H1 (cell line): ENCODE results near the gene FGL2. TPM values are rescaled to one million over a fixed set of nuclear protein-coding genes. Genes with fewer than 3 reads are reported as not detected.

ENCODE experiments used
- CTCF ChIA-PET: fragments of 300-600 bp; sonication (Branson Sonifier 250); formaldehyde crosslinking; loops from one replicate; lab custom pipeline; 2021; ENCODE audit not compliant: partially characterized antibody; lab: Charles Lee
- POLR2A ChIA-PET: fragments of 300-600 bp; sonication (Branson Sonifier 250); formaldehyde crosslinking; loops from one replicate; lab custom pipeline; 2021; ENCODE audit warnings: inconsistent platforms; ENCODE audit not compliant: partially characterized antibody; lab: Charles Lee
- DNase-seq, 2 experiments: peaks; one replicate each; pipeline versions ENCODE4 v3.0.0 to v3.0.0-alpha.2; 2010 to 2022; ENCODE audit warnings: low spot score in 2 of 2, low read depth in 1 of 2, mixed read lengths in 1 of 2
- FAIRE-seq: peaks from 2 replicates; lab custom pipeline; 2011; peaks lifted over from hg19 to GRCh38; lab: Jason Lieb, UNC
- H2AFZ ChIP-seq: 2 replicates; pipeline ENCODE4 v1.8.1; 2012; ENCODE audit warnings: low read length, inconsistent platforms
- H2AK5ac ChIP-seq: 2 replicates; pipeline ENCODE4 v1.6.1; 2013; ENCODE audit warnings: low read depth, low read length
- H2BK120ac ChIP-seq: replicated peaks from 2 replicates; pipeline ENCODE3; 2013; ENCODE audit warnings: low read depth, low read length, inconsistent platforms
- H2BK12ac ChIP-seq: 2 replicates; pipeline ENCODE4 v1.6.1; 2013; ENCODE audit warnings: low read depth, low read length
- H2BK15ac ChIP-seq: 2 replicates; pipeline ENCODE4 v1.6.1; 2013; ENCODE audit warnings: low read length
- H2BK20ac ChIP-seq: 2 replicates; pipeline ENCODE4 v1.6.1; 2013; ENCODE audit warnings: low read length
- H2BK5ac ChIP-seq: 2 replicates; pipeline ENCODE4 v1.6.1; 2013; ENCODE audit warnings: low read depth, low read length
- H3K14ac ChIP-seq: 2 replicates; pipeline ENCODE4 v1.6.1; 2013; ENCODE audit warnings: inconsistent platforms; ENCODE audit not compliant: insufficient read length
- H3K18ac ChIP-seq: 2 replicates; pipeline ENCODE4 v1.6.1; 2013; ENCODE audit warnings: low read length; ENCODE audit errors: extremely low read depth
- H3K23ac ChIP-seq: 2 replicates; pipeline ENCODE4 v1.6.1; 2013; ENCODE audit warnings: inconsistent platforms; ENCODE audit not compliant: insufficient read length
- H3K23me2 ChIP-seq: 2 replicates; pipeline ENCODE4 v1.6.1; 2013; ENCODE audit warnings: low read depth, low read length
- H3K27ac ChIP-seq: 2 replicates; pipeline ENCODE4 v1.6.1; 2011; ENCODE audit warnings: low read depth, low read length, inconsistent platforms
- H3K27me3 ChIP-seq, 4 experiments: replicated peaks in 1 of 4; 1 replicate in 1 of 4; 2 replicates in 3 of 4; pipeline versions ENCODE4 v1.6.1 to v1.8.1; 2011 to 2013; ENCODE audit warnings: low read length in 3 of 4, mild to moderate bottlenecking in 3 of 4, inconsistent platforms in 2 of 4, mixed read lengths in 2 of 4, moderate library complexity in 1 of 4; ENCODE audit not compliant: control insufficient read depth in 3 of 4, insufficient read depth in 3 of 4; ENCODE audit errors: extremely low read depth in 1 of 4
- H3K36me3 ChIP-seq, 4 experiments: 2 replicates each; pipeline versions ENCODE4 v1.6.1 to v1.8.1; 2011 to 2013; ENCODE audit warnings: mild to moderate bottlenecking in 4 of 4, low read length in 3 of 4, moderate library complexity in 2 of 4, control low read depth in 1 of 4, inconsistent platforms in 1 of 4; ENCODE audit not compliant: insufficient read depth in 4 of 4, control insufficient read depth in 2 of 4
- H3K4ac ChIP-seq: replicated peaks from 2 replicates; pipeline ENCODE3; 2013; ENCODE audit warnings: low read length, low read depth, mixed read lengths, inconsistent platforms; ENCODE audit not compliant: insufficient read length
- H3K4me1 ChIP-seq, 4 experiments: replicated peaks in 1 of 4; 1 replicate in 1 of 4; 2 replicates in 3 of 4; pipeline versions ENCODE4 v1.6.1 to v1.8.1; 2011 to 2013; ENCODE audit warnings: low read length in 3 of 4, inconsistent platforms in 2 of 4, mixed read lengths in 1 of 4; ENCODE audit not compliant: insufficient read depth in 4 of 4, control insufficient read depth in 3 of 4
- H3K4me2 ChIP-seq, 2 experiments: 2 replicates each; pipeline versions ENCODE4 v1.6.1 to v1.8.1; 2011 to 2013; ENCODE audit warnings: low read depth in 2 of 2, low read length in 2 of 2, control low read depth in 1 of 2, inconsistent platforms in 1 of 2, mild to moderate bottlenecking in 1 of 2; ENCODE audit not compliant: insufficient read depth in 1 of 2
- H3K4me3 ChIP-seq, 4 experiments: fragments of 200-600, 300-600 bp in 1 of 4; sonication (generic), shearing (Covaris generic), sonication (Bioruptor Twin) in 1 of 4; 2 replicates each; pipeline versions ENCODE4 v1.5.1 to v1.8.1; 2011 to 2016; ENCODE audit warnings: low read length in 4 of 4, low read depth in 3 of 4, control low read depth in 2 of 4, inconsistent platforms in 2 of 4, mild to moderate bottlenecking in 2 of 4, mixed read lengths in 1 of 4, moderate library complexity in 1 of 4; ENCODE audit not compliant: insufficient read depth in 2 of 4; ENCODE audit errors: extremely low read depth in 1 of 4
- H3K56ac ChIP-seq: replicated peaks from 2 replicates; pipeline ENCODE3; 2013; ENCODE audit warnings: low read depth, mild to moderate bottlenecking, mixed read lengths, low read length, inconsistent platforms; ENCODE audit not compliant: insufficient read length
- H3K79me1 ChIP-seq: 2 replicates; pipeline ENCODE4 v1.6.1; 2013; ENCODE audit warnings: low read depth, low read length, control low read depth
- H3K79me2 ChIP-seq, 2 experiments: 2 replicates each; pipeline versions ENCODE4 v1.6.1 to v1.8.1; 2012 to 2013; ENCODE audit warnings: low read length in 2 of 2, mild to moderate bottlenecking in 2 of 2, inconsistent platforms in 1 of 2; ENCODE audit not compliant: insufficient read depth in 2 of 2, control insufficient read depth in 1 of 2
- H3K9ac ChIP-seq, 4 experiments: replicated peaks in 1 of 4; 1 replicate in 1 of 4; 2 replicates in 3 of 4; pipeline versions ENCODE4 v1.6.1 to v1.8.1; 2011 to 2013; ENCODE audit warnings: low read depth in 3 of 4, low read length in 3 of 4, control low read depth in 2 of 4, mild to moderate bottlenecking in 2 of 4, moderate library complexity in 2 of 4, inconsistent platforms in 1 of 4; ENCODE audit errors: extremely low read depth in 1 of 4
- H3K9me3 ChIP-seq, 2 experiments: 2 replicates each; pipeline versions ENCODE4 v1.6.1 to v1.8.1; 2012 to 2013; ENCODE audit warnings: mild to moderate bottlenecking in 2 of 2, moderate library complexity in 2 of 2, control low read depth in 1 of 2, inconsistent platforms in 1 of 2, low read depth in 1 of 2, low read length in 1 of 2, mixed read lengths in 1 of 2; ENCODE audit not compliant: insufficient read depth in 2 of 2
- H4K20me1 ChIP-seq, 2 experiments: replicated peaks in 1 of 2; 2 replicates each; pipeline versions ENCODE3 to v1.8.1; 2011 to 2013; ENCODE audit warnings: inconsistent platforms in 2 of 2, low read length in 2 of 2, mild to moderate bottlenecking in 1 of 2; ENCODE audit not compliant: insufficient read depth in 2 of 2, control insufficient read depth in 1 of 2
- H4K5ac ChIP-seq: 2 replicates; pipeline ENCODE4 v1.6.1; 2013; ENCODE audit warnings: low read length, low read depth, mixed read lengths, inconsistent platforms; ENCODE audit not compliant: insufficient read length
- H4K8ac ChIP-seq: 2 replicates; pipeline ENCODE4 v1.8.0; 2013; ENCODE audit warnings: mild to moderate bottlenecking, moderate library complexity, low read length, inconsistent platforms; ENCODE audit not compliant: insufficient read depth; ENCODE audit errors: extremely low read depth
- H4K91ac ChIP-seq: replicated peaks from 2 replicates; pipeline ENCODE3; 2013; ENCODE audit warnings: low read length, mixed read lengths, inconsistent platforms; ENCODE audit not compliant: insufficient read length
- CHD1 ChIP-seq: IDR thresholded peaks from 2 replicates; pipeline ENCODE4 v1.6.1; 2012; ENCODE audit warnings: low read depth, low read length, improper control_type of control experiment
- CHD2 ChIP-seq: IDR thresholded peaks from 2 replicates; pipeline ENCODE4 v1.6.1; 2012; ENCODE audit warnings: low read length, improper control_type of control experiment
- HDAC2 ChIP-seq, 2 experiments: fragments of 300-600 bp in 1 of 2; sonication (generic) in 1 of 2; IDR thresholded peaks; 2 replicates each; pipeline ENCODE4 v1.6.1; 2011 to 2012; ENCODE audit warnings: low read depth in 2 of 2, low read length in 2 of 2, mild to moderate bottlenecking in 2 of 2, moderate library complexity in 2 of 2, borderline replicate concordance in 1 of 2, inconsistent platforms in 1 of 2
- NANOG ChIP-seq: IDR thresholded peaks from 2 replicates; pipeline ENCODE4 v1.6.1; 2011; ENCODE audit warnings: low read length, low read depth, mild to moderate bottlenecking, inconsistent platforms; ENCODE audit not compliant: insufficient read depth, poor library complexity, severe bottlenecking
- POU5F1 ChIP-seq: IDR thresholded peaks from 2 replicates; pipeline ENCODE4 v1.6.1; 2011; ENCODE audit warnings: low read depth, mild to moderate bottlenecking, low read length, moderate library complexity
- TBP ChIP-seq: IDR thresholded peaks from 2 replicates; pipeline ENCODE4 v1.6.1; 2011; ENCODE audit warnings: low read depth, low read length, improper control_type of control experiment
- WGBS, 2 experiments: shearing (Covaris generic) in 1 of 2; methylation state at CpG; one replicate each; pipeline versions ENCODE4 v1.1.6 to v1.1.7; 2013 to 2015; ENCODE audit warnings: low lambda C conversion rate in 2 of 2, mixed read lengths in 2 of 2, inconsistent platforms in 1 of 2, low coverage in 1 of 2, missing lambda C conversion rate in 1 of 2; ENCODE audit not compliant: insufficient replicate concordance in 2 of 2, insufficient coverage in 1 of 2, insufficient read length in 1 of 2; ENCODE audit errors: extremely low coverage in 1 of 2, missing lambda C conversion rate in 1 of 2; 5-methylcytosine and 5-hydroxymethylcytosine counted together
- polyA plus RNA-seq, 7 experiments: library from polyadenylated mRNA; depleted of rRNA in 3 of 7; stranded (reverse) in 5 of 7; unstranded in 2 of 7; fragments of >200 nt in 5 of 7; fragments of 200-250 nt in 2 of 7; gene quantifications; 1 replicate in 5 of 7; 2 replicates in 1 of 7; 4 replicates in 1 of 7; pipeline versions ENCODE4 v1.2.1 to v1.2.3, GENCODE V29; 2011 to 2013; ENCODE audit warnings: missing spikeins in 2 of 7, mixed read lengths in 2 of 7
- total RNA-seq: library from RNA; stranded (reverse); fragmentation: NEBNext Ultra II Directional; extraction: Animal tissue kit (Norgen Biotek cat#: 25700); gene quantifications from 2 replicates; pipeline ENCODE4 v1.2.1, GENCODE V29; 2021
- TF ChIP-seq, protein P1 (sequence below), 3 experiments: IDR thresholded peaks; 1 replicate in 2 of 3; 2 replicates in 1 of 3; pipeline versions ENCODE4 v1.5.1 to v1.6.1; 2011; ENCODE audit warnings: low read length in 3 of 3, mild to moderate bottlenecking in 3 of 3, inconsistent platforms in 2 of 3, low read depth in 1 of 3, moderate library complexity in 1 of 3; ENCODE audit not compliant: insufficient read depth in 1 of 3; ENCODE audit errors: control extremely low read depth in 1 of 3
- TF ChIP-seq, protein P2 (sequence below): IDR thresholded peaks from 2 replicates; pipeline ENCODE4 v1.6.1; 2012; ENCODE audit warnings: inconsistent platforms

FGL2 gene
- total and polyA plus RNA-seq, 2 of the 8 experiments (the other 6 are each of a cell fraction or from before 2014, with no cell fraction given), result not detected

DNA sequence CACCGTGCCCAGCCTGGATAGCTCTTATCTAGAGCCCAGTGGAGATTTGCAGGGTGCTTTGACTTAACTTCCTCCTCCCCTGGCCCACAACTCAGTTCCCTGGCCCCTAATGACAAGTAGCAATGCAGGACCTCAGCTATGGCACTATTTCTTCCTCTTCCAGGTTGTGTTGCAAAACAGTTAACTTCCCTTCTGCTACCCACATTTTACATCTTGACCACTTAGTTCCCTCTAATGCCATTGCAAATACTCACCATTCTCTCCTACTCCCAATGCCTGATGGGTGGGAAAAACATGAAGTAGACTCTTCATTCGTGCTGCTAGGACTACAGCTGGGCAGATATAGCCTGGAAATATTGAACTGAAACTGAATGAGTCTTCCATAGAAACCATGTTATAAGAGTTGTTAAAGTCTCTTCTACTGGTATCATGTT lies 39.1 kb upstream of the FGL2 start:
- no peaks in the 10 kb centered on the region for H3K23me2 ChIP-seq
- no peak overlapping the region for H2BK12ac ChIP-seq
- DNase-seq, result no peak
- no peak overlapping the region for H4K91ac ChIP-seq
- no peaks in the 10 kb centered on the region for H3K27me3 ChIP-seq
- H3K27ac ChIP-seq, result no peak overlapping the region
- H2AK5ac ChIP-seq, result no peak overlapping the region
- H3K9me3 ChIP-seq, result no peaks in the 10 kb centered on the region
- no peaks in the 10 kb centered on the region for H3K79me2 ChIP-seq
- no peaks in the 10 kb centered on the region for H3K79me1 ChIP-seq
- no peak overlapping the region for H3K56ac ChIP-seq
- CTCF ChIA-PET, result interaction anchor here (1.2 to 3.2 kb wide), 4 partner anchors 9 to 68 kb away, joined by 3 to 23 read pairs (median 4); no protein-coding TSS in a partner anchor
- H3K4ac ChIP-seq, result no peak overlapping the region
- TF ChIP-seq HDAC2 (IDR thresholded peaks at IDR 0.05; ENCODE audit: borderline replicate concordance in 1 of 2, low read depth in 2 of 2, low read length in 2 of 2), result no peak
- TF ChIP-seq POU5F1, result no peak
- no peak for TF ChIP-seq TBP
- TF ChIP-seq NANOG, result no peak
- TF ChIP-seq, protein P1, sequence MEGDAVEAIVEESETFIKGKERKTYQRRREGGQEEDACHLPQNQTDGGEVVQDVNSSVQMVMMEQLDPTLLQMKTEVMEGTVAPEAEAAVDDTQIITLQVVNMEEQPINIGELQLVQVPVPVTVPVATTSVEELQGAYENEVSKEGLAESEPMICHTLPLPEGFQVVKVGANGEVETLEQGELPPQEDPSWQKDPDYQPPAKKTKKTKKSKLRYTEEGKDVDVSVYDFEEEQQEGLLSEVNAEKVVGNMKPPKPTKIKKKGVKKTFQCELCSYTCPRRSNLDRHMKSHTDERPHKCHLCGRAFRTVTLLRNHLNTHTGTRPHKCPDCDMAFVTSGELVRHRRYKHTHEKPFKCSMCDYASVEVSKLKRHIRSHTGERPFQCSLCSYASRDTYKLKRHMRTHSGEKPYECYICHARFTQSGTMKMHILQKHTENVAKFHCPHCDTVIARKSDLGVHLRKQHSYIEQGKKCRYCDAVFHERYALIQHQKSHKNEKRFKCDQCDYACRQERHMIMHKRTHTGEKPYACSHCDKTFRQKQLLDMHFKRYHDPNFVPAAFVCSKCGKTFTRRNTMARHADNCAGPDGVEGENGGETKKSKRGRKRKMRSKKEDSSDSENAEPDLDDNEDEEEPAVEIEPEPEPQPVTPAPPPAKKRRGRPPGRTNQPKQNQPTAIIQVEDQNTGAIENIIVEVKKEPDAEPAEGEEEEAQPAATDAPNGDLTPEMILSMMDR (IDR thresholded peaks at IDR 0.05; ENCODE audit: control extremely low read depth in 1 of 3, insufficient read depth in 1 of 3, low read depth in 1 of 3, low read length in 3 of 3), result no peak
- TF ChIP-seq CHD1, result no peak
- TF ChIP-seq CHD2, result no peak
- TF ChIP-seq, protein P2, sequence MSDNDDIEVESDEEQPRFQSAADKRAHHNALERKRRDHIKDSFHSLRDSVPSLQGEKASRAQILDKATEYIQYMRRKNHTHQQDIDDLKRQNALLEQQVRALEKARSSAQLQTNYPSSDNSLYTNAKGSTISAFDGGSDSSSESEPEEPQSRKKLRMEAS, result no peak
- TF ChIP-seq, all 59 proteins: peak for 0
- no peak overlapping the region for H2BK5ac ChIP-seq
- no peak overlapping the region for H3K23ac ChIP-seq
- no peak overlapping the region for H3K14ac ChIP-seq
- no peaks in the 10 kb centered on the region for H3K36me3 ChIP-seq
- POLR2A ChIA-PET, result no interaction called here
- H4K5ac ChIP-seq, result no peak overlapping the region
- H4K8ac ChIP-seq, result no peak overlapping the region
- H2BK15ac ChIP-seq, result no peak overlapping the region
- no peak overlapping the region for H3K4me3 ChIP-seq
- H3K18ac ChIP-seq, result no peak overlapping the region
- H3K9ac ChIP-seq, result no peak overlapping the region
- no peak overlapping the region for H3K4me2 ChIP-seq
- WGBS, 2 experiments, result 94% methylated on average over 2 of the region's 2 CpGs; no CpG with 5 or more reads in 1 of the 2 experiments
- no peak overlapping the region for H2BK120ac ChIP-seq
- peaks cover 0 to 12% (median 3%) of the 10 kb centered on the region in 4 experiments; a peak in 3 of 7 replicates for H3K4me1 ChIP-seq
- H4K20me1 ChIP-seq, result no peaks in the 10 kb centered on the region
- H2AFZ ChIP-seq, result no peak overlapping the region
- no peak for FAIRE-seq
- H2BK20ac ChIP-seq, result no peak overlapping the region
